Measurements from ENCODE around the gene TMEM272. TPM values are rescaled to one million over a fixed set of nuclear protein-coding genes. Genes with fewer than 3 reads are reported as not detected.

The TMEM272 gene, protein sequence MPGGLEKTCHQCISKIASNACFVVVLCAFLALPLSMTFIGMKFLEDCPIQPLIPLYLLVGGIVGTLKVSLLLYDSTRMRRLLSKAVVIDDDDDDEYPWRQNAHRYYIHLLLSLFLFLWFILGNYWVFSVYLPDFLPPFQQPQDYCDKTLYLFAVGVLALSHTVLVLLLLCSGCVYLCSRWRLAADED
- not detected in 5 replicates for total RNA-seq (2022; extraction: Qiagen RNA extraction; ENCODE audit: low read depth)

DNA sequence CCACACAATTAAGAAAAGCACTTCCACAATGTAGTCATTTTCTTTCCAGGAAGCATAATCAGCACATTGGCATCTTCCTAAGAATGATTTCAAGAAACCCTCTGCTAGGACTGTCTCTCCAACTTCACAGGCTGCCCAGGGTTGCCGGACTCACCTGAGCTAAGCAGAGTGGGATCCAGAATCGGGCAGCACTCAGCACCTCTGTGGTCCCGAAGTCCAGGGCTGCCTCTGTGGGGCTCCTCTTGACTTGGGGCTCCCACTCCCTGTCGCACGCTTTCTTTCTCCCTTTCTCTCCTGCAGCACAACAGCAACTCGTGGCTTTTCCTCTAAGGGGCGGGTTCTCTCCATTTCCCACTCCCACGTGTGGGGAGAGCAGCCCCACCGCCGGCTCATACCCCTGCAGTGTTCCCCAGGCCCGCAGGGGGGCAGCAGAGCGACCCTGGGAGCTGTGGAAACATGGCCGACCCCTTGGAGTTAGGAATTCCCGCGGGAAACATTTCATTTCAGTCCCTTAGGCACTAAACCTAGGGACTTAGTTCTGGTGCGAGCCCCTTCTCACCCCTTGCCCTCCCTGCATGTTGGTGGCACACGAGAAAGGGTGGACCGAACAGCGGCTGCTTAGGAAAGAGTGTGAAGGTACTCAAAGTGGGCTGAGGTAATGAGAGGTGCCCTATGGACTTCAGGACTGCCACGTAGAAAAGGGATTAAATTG is at the start of gene TMEM272:
TSS of gene TMEM272 (minus strand) at position 316 of the 712 bp plus-strand sequence. CDS start 6,647 bp downstream, outside the sequence.

GRCh38 chr13:51861723-51862300 is 16.8 kb upstream of the TMEM272 start, which contains the start of gene CCDC70:
Gene CCDC70, plus strand, starts transcription at chr13:51861969. Its CDS starts 3,443 bp downstream, at chr13:51865412.

GRCh38 chr13:51803422-51804294 is 41.3 kb downstream of the TMEM272 start, which contains the start of gene DHRS12:
Gene DHRS12, minus strand, starts transcription at chr13:51804163. Its CDS starts 4,504 bp downstream, at chr13:51799659.

Other genes starting within 250 kb of the TMEM272 start
- gene DHRS12, start 41.0 kb downstream of the TMEM272 start, total RNA-seq (2022; extraction: Qiagen RNA extraction; ENCODE audit: low read depth): 3.9 to 5.9 TPM (median 4.9 TPM) in 5 replicates
- not detected in 5 replicates for gene CCDC70, start 16.8 kb upstream of the TMEM272 start, total RNA-seq (2022; extraction: Qiagen RNA extraction; ENCODE audit: low read depth)
- gene ATP7B, start 166.3 kb upstream of the TMEM272 start, total RNA-seq (2022; extraction: Qiagen RNA extraction; ENCODE audit: low read depth): 1.8 to 3.1 TPM (median 2.9 TPM) in 5 replicates
- gene ALG11, start 167.2 kb upstream of the TMEM272 start, total RNA-seq (2022; extraction: Qiagen RNA extraction; ENCODE audit: low read depth): 5.8 to 10.0 TPM (median 8.1 TPM) in 5 replicates
- 5.2 to 8.0 TPM (median 6.3 TPM) in 5 replicates for gene UTP14C, start 179.5 kb upstream of the TMEM272 start, total RNA-seq (2022; extraction: Qiagen RNA extraction; ENCODE audit: low read depth)